Tibial nerve (tissue), 4 donors: ENCODE results near the gene DOCK2.

Experiments used
- EP300 ChIP-seq, 2 donors: sonication (generic); formaldehyde crosslinking; IDR thresholded peaks; one replicate each; pipeline ENCODE4 v1.6.1; 2017; ENCODE audit warnings: antibody characterized with exemption in 2 of 2, mild to moderate bottlenecking in 1 of 2
- POLR2A ChIP-seq, 2 donors: fragments of 450-650 bp; IDR thresholded peaks; one replicate each; pipeline ENCODE4 v1.6.1; 2017; ENCODE audit warnings: antibody characterized with exemption in 2 of 2, mild to moderate bottlenecking in 2 of 2, moderate library complexity in 2 of 2
- TF ChIP-seq, protein P1 (sequence below), 5 experiments: fragments of 200-600 bp in 3 of 5; fragments of 450-650 bp in 2 of 5; sonication (generic) in 3 of 5; IDR thresholded peaks; one replicate each; pipeline ENCODE4 v1.5.1; 2016 to 2019; ENCODE audit warnings: antibody characterized with exemption in 5 of 5, mild to moderate bottlenecking in 3 of 5, moderate library complexity in 2 of 5

GRCh38 chr5:169880785-169881184, 243.7 kb downstream of the DOCK2 start:
- TF ChIP-seq, protein P1, sequence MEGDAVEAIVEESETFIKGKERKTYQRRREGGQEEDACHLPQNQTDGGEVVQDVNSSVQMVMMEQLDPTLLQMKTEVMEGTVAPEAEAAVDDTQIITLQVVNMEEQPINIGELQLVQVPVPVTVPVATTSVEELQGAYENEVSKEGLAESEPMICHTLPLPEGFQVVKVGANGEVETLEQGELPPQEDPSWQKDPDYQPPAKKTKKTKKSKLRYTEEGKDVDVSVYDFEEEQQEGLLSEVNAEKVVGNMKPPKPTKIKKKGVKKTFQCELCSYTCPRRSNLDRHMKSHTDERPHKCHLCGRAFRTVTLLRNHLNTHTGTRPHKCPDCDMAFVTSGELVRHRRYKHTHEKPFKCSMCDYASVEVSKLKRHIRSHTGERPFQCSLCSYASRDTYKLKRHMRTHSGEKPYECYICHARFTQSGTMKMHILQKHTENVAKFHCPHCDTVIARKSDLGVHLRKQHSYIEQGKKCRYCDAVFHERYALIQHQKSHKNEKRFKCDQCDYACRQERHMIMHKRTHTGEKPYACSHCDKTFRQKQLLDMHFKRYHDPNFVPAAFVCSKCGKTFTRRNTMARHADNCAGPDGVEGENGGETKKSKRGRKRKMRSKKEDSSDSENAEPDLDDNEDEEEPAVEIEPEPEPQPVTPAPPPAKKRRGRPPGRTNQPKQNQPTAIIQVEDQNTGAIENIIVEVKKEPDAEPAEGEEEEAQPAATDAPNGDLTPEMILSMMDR (IDR thresholded peaks at IDR 0.05) = no peak
- TF ChIP-seq POLR2A (IDR thresholded peaks at IDR 0.05) = no peak
- no peak for TF ChIP-seq EP300 (IDR thresholded peaks at IDR 0.05)
